LNCaP clone FGC (cell line): ENCODE data around the gene GPR68.

ENCODE experiments used
- DNase-seq: peaks from one replicate; pipeline ENCODE4 v3.0.0-alpha.2; 2011; ENCODE audit warnings: low read depth
- H3K4me3 ChIP-seq: 2 replicates; pipeline ENCODE4 v1.5.1; 2011; ENCODE audit warnings: mild to moderate bottlenecking, low read depth, low read length, control low read depth
- CTCF ChIP-seq: IDR thresholded peaks from 2 replicates; pipeline ENCODE4 v1.5.1; 2012; ENCODE audit warnings: mild to moderate bottlenecking; ENCODE audit not compliant: control insufficient read depth, insufficient read depth; ENCODE audit errors: extremely low read depth

The GPR68 gene

GRCh38 chr14:91244501-91244901 is at the start of gene GPR68:
Gene GPR68, minus strand, starts transcription at chr14:91244704. Its CDS starts 9,654 bp downstream, at chr14:91235050.
- no peak within 1 kb of the TSS for H3K4me3 ChIP-seq
- no peak for DNase-seq
- no peak for TF ChIP-seq CTCF

- no peak for TF ChIP-seq CTCF
- no peak overlapping the region for H3K4me3 ChIP-seq
- no peak for DNase-seq
Observed at GRCh38 chr14:91294153-91294552, 49.6 kb upstream of the GPR68 start.

- no peak for TF ChIP-seq CTCF
- DNase-seq, result no peak
- H3K4me3 ChIP-seq, result no peak overlapping the region
Observed at GRCh38 chr14:91293281-91293680, 48.8 kb upstream of the GPR68 start.

- H3K4me3 ChIP-seq, result no peak overlapping the region
- no peak for TF ChIP-seq CTCF
- DNase-seq, result no peak
Observed at GRCh38 chr14:91292491-91292890, 48.0 kb upstream of the GPR68 start.

GRCh38 chr14:91291786-91292405 is 47.4 kb upstream of the GPR68 start:
- no peak overlapping the region for H3K4me3 ChIP-seq
- no peak for DNase-seq
- TF ChIP-seq CTCF, result no peak

GRCh38 chr14:91290986-91291385 is 46.5 kb upstream of the GPR68 start:
- peak; percentile 85 for DNase-seq
- no peak for TF ChIP-seq CTCF
- peak overlapping the region; percentile 23 for H3K4me3 ChIP-seq

- no peak for TF ChIP-seq CTCF
- H3K4me3 ChIP-seq, result no peak overlapping the region
- no peak for DNase-seq
Observed at GRCh38 chr14:91289464-91289863, 45.0 kb upstream of the GPR68 start.
